ENCODE measurements around the gene AOC1.

The AOC1 gene

GRCh38 chr7:150851492-150852370, 586 bp upstream of the AOC1 start:
- no peak for TF ChIP-seq POLR2AphosphoS5 (IDR thresholded peaks at IDR 0.05; ENCODE audit: borderline replicate concordance, low read depth, low read length)
- no peak for TF ChIP-seq FOXP2 (optimal IDR thresholded peaks at IDR 0.05; ENCODE audit: control extremely low read depth, extremely low read length, insufficient read depth)
- no peak for TF ChIP-seq EZH2 (IDR thresholded peaks at IDR 0.05)
- no peaks in the 10 kb centered on the region for H3K9me3 ChIP-seq (ENCODE audit: low read depth, low read length)
- no peak overlapping the region for H3K4me3 ChIP-seq
- H3K9ac ChIP-seq (ENCODE audit: insufficient read length): no peak overlapping the region
- no peak overlapping the region for H3K27ac ChIP-seq
- DNase-seq (ENCODE audit: low read depth, low spot score): no peak
- no peaks in the 10 kb centered on the region for H3K36me3 ChIP-seq (ENCODE audit: insufficient read depth, low read length)

GRCh38 chr7:150854066-150855000, 2.0 kb downstream of the AOC1 start:
- TF ChIP-seq EZH2 (IDR thresholded peaks at IDR 0.05) (no peak), POLR2AphosphoS5 (IDR thresholded peaks at IDR 0.05; ENCODE audit: borderline replicate concordance, low read depth, low read length) (no peak), FOXP2 (optimal IDR thresholded peaks at IDR 0.05; ENCODE audit: control extremely low read depth, extremely low read length, insufficient read depth) (no peak)
- Histone ChIP-seq H3K9ac (ENCODE audit: insufficient read length) (no peak overlapping the region), H3K4me3 (no peak overlapping the region), H3K36me3 (ENCODE audit: insufficient read depth, low read length) (no peaks in the 10 kb centered on the region), H3K27ac (no peak overlapping the region), H3K9me3 (ENCODE audit: low read depth, low read length) (no peaks in the 10 kb centered on the region)
- DNase-seq (ENCODE audit: low read depth, low spot score): no peak

DNA sequence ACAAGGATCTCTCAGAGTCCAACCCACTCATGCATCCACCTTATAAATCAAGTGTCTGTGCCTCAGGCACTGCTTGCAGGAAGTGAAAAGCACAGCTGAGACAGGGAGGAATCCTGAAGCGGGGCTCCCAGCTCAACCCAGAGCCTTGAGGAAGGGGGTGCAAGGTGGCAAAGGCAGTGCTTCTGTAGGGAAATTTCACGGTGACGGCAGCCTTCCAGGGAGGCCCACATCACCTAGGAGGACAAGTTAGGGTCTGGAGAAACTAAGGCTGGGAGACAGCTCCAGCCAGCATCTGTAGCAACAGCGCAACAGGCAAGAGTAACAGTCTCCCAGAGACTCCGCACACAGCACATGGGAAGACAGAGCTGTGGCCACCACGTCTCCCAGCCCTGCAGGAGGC, 2.7 kb downstream of the AOC1 start:
- TF ChIP-seq EZH2 (IDR thresholded peaks at IDR 0.05) (no peak), POLR2AphosphoS5 (IDR thresholded peaks at IDR 0.05; ENCODE audit: borderline replicate concordance, low read depth, low read length) (no peak), FOXP2 (optimal IDR thresholded peaks at IDR 0.05; ENCODE audit: control extremely low read depth, extremely low read length, insufficient read depth) (no peak)
- Histone ChIP-seq H3K9ac (ENCODE audit: insufficient read length) (no peak overlapping the region), H3K9me3 (ENCODE audit: low read depth, low read length) (no peaks in the 10 kb centered on the region), H3K36me3 (ENCODE audit: insufficient read depth, low read length) (no peaks in the 10 kb centered on the region), H3K27ac (no peak overlapping the region), H3K4me3 (no peak overlapping the region)
- DNase-seq (ENCODE audit: low read depth, low spot score): no peak

- TF ChIP-seq FOXP2 (optimal IDR thresholded peaks at IDR 0.05; ENCODE audit: control extremely low read depth, extremely low read length, insufficient read depth) (no peak), EZH2 (IDR thresholded peaks at IDR 0.05) (no peak), POLR2AphosphoS5 (IDR thresholded peaks at IDR 0.05; ENCODE audit: borderline replicate concordance, low read depth, low read length) (no peak)
- DNase-seq (ENCODE audit: low read depth, low spot score): no peak
- Histone ChIP-seq H3K27ac (no peak overlapping the region), H3K36me3 (ENCODE audit: insufficient read depth, low read length) (no peaks in the 10 kb centered on the region), H3K4me3 (no peak overlapping the region), H3K9me3 (ENCODE audit: low read depth, low read length) (no peaks in the 10 kb centered on the region), H3K9ac (ENCODE audit: insufficient read length) (no peak overlapping the region)
Observed at GRCh38 chr7:150855476-150856302, 3.4 kb downstream of the AOC1 start.

DNA sequence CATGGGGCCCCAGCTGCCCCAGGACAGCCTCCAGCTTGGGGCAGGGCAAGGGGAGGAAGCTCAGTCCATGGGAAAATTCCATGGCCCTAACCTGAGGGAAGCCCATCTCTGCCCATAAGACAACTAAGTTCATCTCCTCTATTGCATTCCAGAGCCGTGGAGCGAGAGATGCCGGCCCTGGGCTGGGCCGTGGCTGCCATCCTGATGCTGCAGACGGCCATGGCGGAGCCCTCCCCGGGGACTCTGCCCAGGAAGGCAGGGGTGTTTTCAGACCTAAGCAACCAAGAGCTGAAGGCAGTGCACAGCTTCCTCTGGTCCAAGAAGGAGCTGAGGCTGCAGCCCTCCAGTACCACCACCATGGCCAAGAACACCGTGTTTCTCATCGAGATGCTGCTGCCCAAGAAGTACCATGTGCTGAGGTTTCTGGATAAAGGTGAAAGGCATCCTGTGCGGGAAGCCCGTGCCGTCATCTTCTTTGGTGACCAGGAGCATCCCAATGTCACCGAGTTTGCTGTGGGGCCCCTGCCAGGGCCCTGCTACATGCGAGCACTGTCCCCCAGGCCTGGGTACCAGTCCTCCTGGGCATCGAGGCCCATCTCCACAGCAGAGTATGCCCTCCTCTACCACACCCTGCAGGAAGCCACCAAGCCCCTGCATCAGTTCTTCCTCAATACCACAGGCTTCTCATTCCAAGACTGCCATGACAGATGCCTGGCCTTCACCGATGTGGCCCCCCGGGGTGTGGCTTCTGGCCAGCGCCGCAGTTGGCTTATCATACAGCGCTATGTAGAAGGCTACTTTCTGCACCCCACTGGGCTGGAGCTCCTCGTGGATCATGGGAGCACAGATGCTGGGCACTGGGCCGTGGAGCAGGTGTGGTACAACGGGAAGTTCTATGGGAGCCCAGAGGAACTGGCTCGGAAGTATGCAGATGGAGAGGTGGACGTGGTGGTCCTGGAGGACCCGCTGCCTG, 4.3 kb downstream of the AOC1 start:
- no peaks in the 10 kb centered on the region for H3K9me3 ChIP-seq (ENCODE audit: low read depth, low read length)
- H3K36me3 ChIP-seq (ENCODE audit: insufficient read depth, low read length): no peaks in the 10 kb centered on the region

DNA sequence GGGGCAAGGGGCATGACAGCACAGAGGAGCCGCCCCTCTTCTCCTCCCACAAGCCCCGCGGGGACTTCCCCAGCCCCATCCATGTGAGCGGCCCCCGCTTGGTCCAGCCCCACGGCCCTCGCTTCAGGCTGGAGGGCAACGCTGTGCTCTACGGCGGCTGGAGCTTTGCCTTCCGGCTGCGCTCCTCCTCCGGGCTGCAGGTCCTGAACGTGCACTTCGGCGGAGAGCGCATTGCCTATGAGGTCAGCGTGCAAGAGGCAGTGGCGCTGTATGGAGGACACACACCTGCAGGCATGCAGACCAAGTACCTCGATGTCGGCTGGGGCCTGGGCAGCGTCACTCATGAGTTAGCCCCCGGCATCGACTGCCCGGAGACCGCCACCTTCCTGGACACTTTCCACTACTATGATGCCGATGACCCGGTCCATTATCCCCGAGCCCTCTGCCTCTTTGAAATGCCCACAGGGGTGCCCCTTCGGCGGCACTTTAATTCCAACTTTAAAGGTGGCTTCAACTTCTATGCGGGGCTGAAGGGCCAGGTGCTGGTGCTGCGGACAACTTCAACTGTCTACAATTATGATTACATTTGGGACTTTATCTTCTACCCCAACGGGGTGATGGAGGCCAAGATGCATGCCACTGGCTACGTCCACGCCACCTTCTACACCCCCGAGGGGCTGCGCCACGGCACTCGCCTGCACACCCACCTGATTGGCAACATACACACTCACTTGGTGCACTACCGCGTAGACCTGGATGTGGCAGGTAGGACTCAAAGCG, 5.1 kb downstream of the AOC1 start:
- DNase-seq (ENCODE audit: low read depth, low spot score): no peak
- no peak for TF ChIP-seq POLR2AphosphoS5 (IDR thresholded peaks at IDR 0.05; ENCODE audit: borderline replicate concordance, low read depth, low read length)
- no peak for TF ChIP-seq FOXP2 (optimal IDR thresholded peaks at IDR 0.05; ENCODE audit: control extremely low read depth, extremely low read length, insufficient read depth)
- no peak for TF ChIP-seq EZH2 (IDR thresholded peaks at IDR 0.05)
- no peak overlapping the region for H3K4me3 ChIP-seq

More for the DNA sequence above, 4.3 kb downstream of the AOC1 start:
- TF ChIP-seq EZH2 (IDR thresholded peaks at IDR 0.05) (no peak), POLR2AphosphoS5 (IDR thresholded peaks at IDR 0.05; ENCODE audit: borderline replicate concordance, low read depth, low read length) (no peak), FOXP2 (optimal IDR thresholded peaks at IDR 0.05; ENCODE audit: control extremely low read depth, extremely low read length, insufficient read depth) (no peak)
- no peak for DNase-seq (ENCODE audit: low read depth, low spot score)
- Histone ChIP-seq H3K4me3 (no peak overlapping the region), H3K27ac (no peak overlapping the region), H3K9ac (ENCODE audit: insufficient read length) (no peak overlapping the region)

More for the DNA sequence above, 5.1 kb downstream of the AOC1 start:
- Histone ChIP-seq H3K9ac (ENCODE audit: insufficient read length) (no peak overlapping the region), H3K9me3 (ENCODE audit: low read depth, low read length) (no peaks in the 10 kb centered on the region), H3K36me3 (ENCODE audit: insufficient read depth, low read length) (no peaks in the 10 kb centered on the region), H3K27ac (no peak overlapping the region)

All from SK-N-MC (cell line).